Osteocyte (in vitro differentiated cells): Measurements from ENCODE around the gene CBR1. TPM values are rescaled to one million over a fixed set of nuclear protein-coding genes. Genes with fewer than 3 reads are reported as not detected.

Experiments used
- DNase-seq: peaks from one replicate; pipeline ENCODE4 v3.0.0; 2021; ENCODE audit warnings: mixed read lengths; ENCODE audit not compliant: unreplicated experiment; ENCODE audit errors: extremely low spot score
- H3K27ac Mint-ChIP-seq: one replicate; pipeline ENCODE4 v1.8.0; 2021; ENCODE audit warnings: mild to moderate bottlenecking, mixed read lengths; ENCODE audit not compliant: unreplicated experiment
- H3K27me3 Mint-ChIP-seq: one replicate; pipeline ENCODE4 v1.8.0; 2021; ENCODE audit warnings: mixed read lengths; ENCODE audit not compliant: unreplicated experiment
- H3K36me3 Mint-ChIP-seq: one replicate; pipeline ENCODE4 v1.8.0; 2021; ENCODE audit warnings: mixed read lengths; ENCODE audit not compliant: unreplicated experiment
- H3K4me1 Mint-ChIP-seq: one replicate; pipeline ENCODE4 v1.8.0; 2021; ENCODE audit warnings: mixed read lengths; ENCODE audit not compliant: unreplicated experiment
- H3K4me3 Mint-ChIP-seq: one replicate; pipeline ENCODE4 v1.8.0; 2021; ENCODE audit warnings: mild to moderate bottlenecking, moderate library complexity, mixed read lengths; ENCODE audit not compliant: unreplicated experiment
- H3K9me3 Mint-ChIP-seq: one replicate; pipeline ENCODE4 v1.8.0; 2021; ENCODE audit warnings: mixed read lengths; ENCODE audit not compliant: unreplicated experiment
- CTCF ChIP-seq: fragments of 200-600 bp; sonication (generic); IDR thresholded peaks from 2 replicates; pipeline ENCODE4 v1.5.0; 2021; ENCODE audit warnings: antibody characterized with exemption, mild to moderate bottlenecking, moderate library complexity
- long read RNA-seq: library from polyadenylated mRNA; unstranded; transcript quantifications from one replicate; pipeline ENCODE4 v2.0.0, GENCODE V29; 2021
- total RNA-seq: library from RNA; stranded (reverse); gene quantifications from 2 replicates; pipeline ENCODE4 v1.2.1, GENCODE V29; 2021

The CBR1 gene
- 17.2 and 18.0 TPM in 2 replicates for total RNA-seq
- long read RNA-seq, transcript CBR1-201 (3 exons, 1,293 nt) = major isoform, 61 of 61 reads
- long read RNA-seq, partial matches to known transcripts = 0 of 61 reads
- long read RNA-seq, other reads (novel, unspliced or antisense) = 0 of 61 reads

GRCh38 chr21:36069713-36070583 lies at the start of gene CBR1:
Gene CBR1, plus strand, starts transcription at chr21:36070024. Its CDS starts 92 bp downstream, at chr21:36070116.
- Mint-ChIP-seq H3K4me1 (peaks cover 13% of the 10 kb centered on the region), H3K36me3 (no peaks in the 10 kb centered on the region), H3K4me3 (peak within 1 kb of the TSS; percentile 78), H3K27ac (peak within 1 kb of the TSS; percentile 84), H3K27me3 (no peaks in the 10 kb centered on the region), H3K9me3 (no peaks in the 10 kb centered on the region)
- DNase-seq = peak; percentile 92
- no peak for TF ChIP-seq CTCF

- no peaks in the 10 kb centered on the region for H3K9me3 Mint-ChIP-seq
- H3K4me1 Mint-ChIP-seq = peaks cover 10% of the 10 kb centered on the region
- H3K36me3 Mint-ChIP-seq = no peaks in the 10 kb centered on the region
- TF ChIP-seq CTCF = no peak
- H3K27me3 Mint-ChIP-seq = peaks cover 9% of the 10 kb centered on the region
- no peak overlapping the region for H3K27ac Mint-ChIP-seq
- DNase-seq = no peak
- H3K4me3 Mint-ChIP-seq = no peak overlapping the region
Observed at GRCh38 chr21:36021251-36021837, 48.5 kb upstream of the CBR1 start.

- no peak for DNase-seq
Observed at GRCh38 chr21:36022427-36023091, 47.3 kb upstream of the CBR1 start.

GRCh38 chr21:36023092-36023480 lies 46.7 kb upstream of the CBR1 start:
- no peaks in the 10 kb centered on the region for H3K9me3 Mint-ChIP-seq
- H3K27ac Mint-ChIP-seq = peak overlapping the region; percentile 44
- H3K4me3 Mint-ChIP-seq = no peak overlapping the region
- H3K4me1 Mint-ChIP-seq = peaks cover 11% of the 10 kb centered on the region
- no peak for TF ChIP-seq CTCF
- DNase-seq = no peak
- no peaks in the 10 kb centered on the region for H3K36me3 Mint-ChIP-seq
- peaks cover under 1% of the 10 kb centered on the region for H3K27me3 Mint-ChIP-seq

More at GRCh38 chr21:36022427-36023091, 47.3 kb upstream of the CBR1 start:
- Mint-ChIP-seq H3K27ac (no peak overlapping the region), H3K4me1 (peaks cover 10% of the 10 kb centered on the region), H3K27me3 (peaks cover 6% of the 10 kb centered on the region), H3K36me3 (no peaks in the 10 kb centered on the region), H3K4me3 (no peak overlapping the region), H3K9me3 (no peaks in the 10 kb centered on the region)
- TF ChIP-seq CTCF = no peak
